Thyroid gland (tissue), 4 donors: ENCODE measurements around the gene KRTAP5-6.

Experiments
- CTCF ChIP-seq, 6 experiments: fragments of 200-600 bp in 3 of 6; fragments of 450-650 bp in 3 of 6; sonication (generic) in 3 of 6; IDR thresholded peaks; one replicate each; pipeline ENCODE4 v1.5.1; 2016 to 2019; ENCODE audit warnings: antibody characterized with exemption in 6 of 6, mild to moderate bottlenecking in 2 of 6, inconsistent platforms in 1 of 6, moderate library complexity in 1 of 6
- POLR2A ChIP-seq, 2 donors: fragments of 450-650 bp; IDR thresholded peaks; one replicate each; pipeline ENCODE4 v1.6.1; 2017; ENCODE audit warnings: antibody characterized with exemption in 2 of 2, mild to moderate bottlenecking in 2 of 2, moderate library complexity in 1 of 2

GRCh38 chr11:1733009-1733715 lies 36.2 kb downstream of the KRTAP5-6 start:
- TF ChIP-seq POLR2A (IDR thresholded peaks at IDR 0.05) (no peak), CTCF (IDR thresholded peaks at IDR 0.05) (no peak)
